ENCODE measurements around the gene BCAS3.

BCAS3 gene

DNA sequence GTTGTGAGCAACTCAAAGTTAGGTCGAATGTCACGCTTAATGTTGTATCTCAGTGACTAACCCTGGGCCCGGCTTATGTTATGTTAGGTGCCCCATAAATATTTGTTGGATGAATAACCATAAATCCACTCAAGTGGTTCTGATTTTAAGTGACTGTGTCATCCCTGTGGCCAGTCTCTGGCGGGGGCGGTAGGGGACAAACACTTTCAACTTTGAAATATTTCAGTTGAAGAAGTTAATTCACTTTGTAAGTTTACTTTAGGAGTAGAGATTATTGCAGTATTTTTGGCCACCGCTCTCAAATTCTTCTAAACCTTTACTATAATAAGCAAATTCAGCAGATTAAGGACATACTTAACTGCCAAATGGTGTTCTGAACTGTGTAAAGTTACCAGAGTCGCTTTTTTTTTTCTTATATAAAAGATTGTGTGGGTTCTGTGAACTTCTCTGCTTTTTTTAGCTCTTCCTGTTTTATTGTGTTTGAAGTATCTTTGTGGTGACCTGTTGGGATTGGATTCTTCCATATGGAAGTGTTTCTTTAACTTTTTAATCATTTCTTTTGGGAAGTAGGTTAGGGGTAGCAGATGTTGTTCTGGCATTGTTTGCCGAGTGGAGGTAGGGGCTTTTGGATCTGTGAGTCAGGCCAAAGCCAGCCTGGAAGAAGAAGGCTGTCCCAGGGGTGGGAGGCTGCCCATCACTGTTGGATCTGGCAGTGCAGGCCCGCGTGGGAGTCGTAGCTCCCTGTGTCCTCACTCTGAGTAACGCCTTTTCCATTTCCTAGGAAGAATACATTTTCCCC, 660.5 kb downstream of the BCAS3 start (continued):
- no peak for TF ChIP-seq ZNF565 (CRISPR knock-in tag; conservative IDR thresholded peaks at IDR 0.05; ENCODE audit: low read depth)
- TF ChIP-seq, protein P1, sequence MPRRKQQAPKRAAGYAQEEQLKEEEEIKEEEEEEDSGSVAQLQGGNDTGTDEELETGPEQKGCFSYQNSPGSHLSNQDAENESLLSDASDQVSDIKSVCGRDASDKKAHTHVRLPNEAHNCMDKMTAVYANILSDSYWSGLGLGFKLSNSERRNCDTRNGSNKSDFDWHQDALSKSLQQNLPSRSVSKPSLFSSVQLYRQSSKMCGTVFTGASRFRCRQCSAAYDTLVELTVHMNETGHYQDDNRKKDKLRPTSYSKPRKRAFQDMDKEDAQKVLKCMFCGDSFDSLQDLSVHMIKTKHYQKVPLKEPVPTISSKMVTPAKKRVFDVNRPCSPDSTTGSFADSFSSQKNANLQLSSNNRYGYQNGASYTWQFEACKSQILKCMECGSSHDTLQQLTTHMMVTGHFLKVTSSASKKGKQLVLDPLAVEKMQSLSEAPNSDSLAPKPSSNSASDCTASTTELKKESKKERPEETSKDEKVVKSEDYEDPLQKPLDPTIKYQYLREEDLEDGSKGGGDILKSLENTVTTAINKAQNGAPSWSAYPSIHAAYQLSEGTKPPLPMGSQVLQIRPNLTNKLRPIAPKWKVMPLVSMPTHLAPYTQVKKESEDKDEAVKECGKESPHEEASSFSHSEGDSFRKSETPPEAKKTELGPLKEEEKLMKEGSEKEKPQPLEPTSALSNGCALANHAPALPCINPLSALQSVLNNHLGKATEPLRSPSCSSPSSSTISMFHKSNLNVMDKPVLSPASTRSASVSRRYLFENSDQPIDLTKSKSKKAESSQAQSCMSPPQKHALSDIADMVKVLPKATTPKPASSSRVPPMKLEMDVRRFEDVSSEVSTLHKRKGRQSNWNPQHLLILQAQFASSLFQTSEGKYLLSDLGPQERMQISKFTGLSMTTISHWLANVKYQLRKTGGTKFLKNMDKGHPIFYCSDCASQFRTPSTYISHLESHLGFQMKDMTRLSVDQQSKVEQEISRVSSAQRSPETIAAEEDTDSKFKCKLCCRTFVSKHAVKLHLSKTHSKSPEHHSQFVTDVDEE (CRISPR knock-in tag; IDR thresholded peaks at IDR 0.05) = peak; percentile 81; the same call in 1 of the 2 replicates
- TF ChIP-seq BACH2 (CRISPR knock-in tag; IDR thresholded peaks at IDR 0.05; ENCODE audit: borderline replicate concordance) = no peak

GRCh38 chr17:61338874-61339478, 661.3 kb downstream of the BCAS3 start:
- ATAC-seq = no peak
- TF ChIP-seq, protein P1 (CRISPR knock-in tag; IDR thresholded peaks at IDR 0.05) = no peak
- no peak for TF ChIP-seq ESRRG (CRISPR knock-in tag; IDR thresholded peaks at IDR 0.05)
- TF ChIP-seq BACH2 (CRISPR knock-in tag; IDR thresholded peaks at IDR 0.05; ENCODE audit: borderline replicate concordance) = no peak
- no peak for TF ChIP-seq ISL1 (CRISPR knock-in tag; IDR thresholded peaks at IDR 0.05)
- no peak for TF ChIP-seq ZNF70 (CRISPR knock-in tag; IDR thresholded peaks at IDR 0.05)
- TF ChIP-seq SNAI2 (CRISPR knock-in tag; IDR thresholded peaks at IDR 0.05) = no peak
- no peak for TF ChIP-seq TCF4 (CRISPR knock-in tag; IDR thresholded peaks at IDR 0.05; ENCODE audit: borderline replicate concordance)
- no peak for TF ChIP-seq ZFP3 (CRISPR knock-in tag; IDR thresholded peaks at IDR 0.05)
- no peak for TF ChIP-seq RARB (CRISPR knock-in tag; IDR thresholded peaks at IDR 0.05)
- no peak for TF ChIP-seq ZNF8 (CRISPR knock-in tag; IDR thresholded peaks at IDR 0.05)
- TF ChIP-seq ZC3H10 (CRISPR knock-in tag; IDR thresholded peaks at IDR 0.05) = no peak
- no peak for TF ChIP-seq PPARA (CRISPR knock-in tag; IDR thresholded peaks at IDR 0.05; ENCODE audit: borderline replicate concordance)
- TF ChIP-seq, protein P2, sequence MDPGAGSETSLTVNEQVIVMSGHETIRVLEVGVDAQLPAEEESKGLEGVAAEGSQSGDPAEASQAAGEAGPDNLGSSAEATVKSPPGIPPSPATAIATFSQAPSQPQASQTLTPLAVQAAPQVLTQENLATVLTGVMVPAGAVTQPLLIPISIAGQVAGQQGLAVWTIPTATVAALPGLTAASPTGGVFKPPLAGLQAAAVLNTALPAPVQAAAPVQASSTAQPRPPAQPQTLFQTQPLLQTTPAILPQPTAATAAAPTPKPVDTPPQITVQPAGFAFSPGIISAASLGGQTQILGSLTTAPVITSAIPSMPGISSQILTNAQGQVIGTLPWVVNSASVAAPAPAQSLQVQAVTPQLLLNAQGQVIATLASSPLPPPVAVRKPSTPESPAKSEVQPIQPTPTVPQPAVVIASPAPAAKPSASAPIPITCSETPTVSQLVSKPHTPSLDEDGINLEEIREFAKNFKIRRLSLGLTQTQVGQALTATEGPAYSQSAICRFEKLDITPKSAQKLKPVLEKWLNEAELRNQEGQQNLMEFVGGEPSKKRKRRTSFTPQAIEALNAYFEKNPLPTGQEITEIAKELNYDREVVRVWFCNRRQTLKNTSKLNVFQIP (CRISPR knock-in tag; IDR thresholded peaks at IDR 0.05; ENCODE audit: borderline replicate concordance, low read depth) = no peak
- TF ChIP-seq ZFP30 (CRISPR knock-in tag; IDR thresholded peaks at IDR 0.05) = no peak

- no peak for TF ChIP-seq RARB (CRISPR knock-in tag; IDR thresholded peaks at IDR 0.05)
- no peak for TF ChIP-seq ZNF565 (CRISPR knock-in tag; conservative IDR thresholded peaks at IDR 0.05; ENCODE audit: low read depth)
- TF ChIP-seq GLIS3 (CRISPR knock-in tag; IDR thresholded peaks at IDR 0.05) = no peak
- TF ChIP-seq, protein P3, sequence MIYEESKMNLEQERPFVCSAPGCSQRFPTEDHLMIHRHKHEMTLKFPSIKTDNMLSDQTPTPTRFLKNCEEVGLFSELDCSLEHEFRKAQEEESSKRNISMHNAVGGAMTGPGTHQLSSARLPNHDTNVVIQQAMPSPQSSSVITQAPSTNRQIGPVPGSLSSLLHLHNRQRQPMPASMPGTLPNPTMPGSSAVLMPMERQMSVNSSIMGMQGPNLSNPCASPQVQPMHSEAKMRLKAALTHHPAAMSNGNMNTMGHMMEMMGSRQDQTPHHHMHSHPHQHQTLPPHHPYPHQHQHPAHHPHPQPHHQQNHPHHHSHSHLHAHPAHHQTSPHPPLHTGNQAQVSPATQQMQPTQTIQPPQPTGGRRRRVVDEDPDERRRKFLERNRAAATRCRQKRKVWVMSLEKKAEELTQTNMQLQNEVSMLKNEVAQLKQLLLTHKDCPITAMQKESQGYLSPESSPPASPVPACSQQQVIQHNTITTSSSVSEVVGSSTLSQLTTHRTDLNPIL (CRISPR knock-in tag; IDR thresholded peaks at IDR 0.05; ENCODE audit: low read depth) = no peak
- TF ChIP-seq ARNTL (CRISPR knock-in tag; IDR thresholded peaks at IDR 0.05; ENCODE audit: borderline replicate concordance, low read depth) = no peak
- TF ChIP-seq, protein P1 (CRISPR knock-in tag; IDR thresholded peaks at IDR 0.05) = no peak
- no peak for TF ChIP-seq PPARA (CRISPR knock-in tag; IDR thresholded peaks at IDR 0.05; ENCODE audit: borderline replicate concordance)
- no peak for ATAC-seq
Observed at GRCh38 chr17:61340431-61341209, 663.0 kb downstream of the BCAS3 start.
